ENCODE measurements around the gene LPP. TPM values are rescaled to one million over a fixed set of nuclear protein-coding genes. Genes with fewer than 3 reads are reported as not detected.

The LPP gene
- total RNA-seq, 3 donors from 2014 or later = 15.5 to 19.2 (median 16.5) TPM

DNA sequence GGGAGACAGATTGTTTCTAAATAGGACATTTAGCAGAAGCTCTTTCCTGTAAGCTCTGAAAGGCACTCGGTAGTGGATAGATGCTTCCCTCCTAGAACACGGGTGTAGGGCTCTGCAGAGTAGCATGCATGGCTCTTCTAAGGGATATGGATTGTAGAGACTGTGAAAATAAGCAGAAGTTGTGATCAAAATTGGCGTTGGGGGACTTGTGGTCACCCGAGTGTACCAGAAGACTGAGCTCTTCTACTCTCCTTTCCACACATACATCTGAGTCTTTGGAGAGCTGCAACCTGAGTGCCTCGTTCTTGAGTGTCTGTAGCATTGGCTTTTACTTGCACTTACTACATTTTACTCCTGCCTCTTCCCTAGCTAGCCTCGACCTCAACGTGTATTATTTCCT lies 197.7 kb downstream of the LPP start:
- H3K4me1 Mint-ChIP-seq (ENCODE audit: low read depth) = peaks cover 12% of the 10 kb centered on the region
- no peak for ATAC-seq
- no peaks in the 10 kb centered on the region for H3K27me3 Mint-ChIP-seq (ENCODE audit: low read depth)
- no peak for DNase-seq
- H3K4me3 Mint-ChIP-seq = no peak overlapping the region
- peaks cover 9% of the 10 kb centered on the region for H3K36me3 Mint-ChIP-seq (ENCODE audit: insufficient read depth)
- H3K9me3 Mint-ChIP-seq = no peaks in the 10 kb centered on the region

GRCh38 chr3:188352196-188352927 lies 198.4 kb downstream of the LPP start:
- H3K27me3 Mint-ChIP-seq (ENCODE audit: low read depth) = no peaks in the 10 kb centered on the region
- H3K4me3 Mint-ChIP-seq = no peak overlapping the region
- peaks cover 8% of the 10 kb centered on the region for H3K36me3 Mint-ChIP-seq (ENCODE audit: insufficient read depth)
- H3K4me1 Mint-ChIP-seq (ENCODE audit: low read depth) = peaks cover 12% of the 10 kb centered on the region
- ATAC-seq (no peak), DNase-seq (no peak)
- no peaks in the 10 kb centered on the region for H3K9me3 Mint-ChIP-seq

DNA sequence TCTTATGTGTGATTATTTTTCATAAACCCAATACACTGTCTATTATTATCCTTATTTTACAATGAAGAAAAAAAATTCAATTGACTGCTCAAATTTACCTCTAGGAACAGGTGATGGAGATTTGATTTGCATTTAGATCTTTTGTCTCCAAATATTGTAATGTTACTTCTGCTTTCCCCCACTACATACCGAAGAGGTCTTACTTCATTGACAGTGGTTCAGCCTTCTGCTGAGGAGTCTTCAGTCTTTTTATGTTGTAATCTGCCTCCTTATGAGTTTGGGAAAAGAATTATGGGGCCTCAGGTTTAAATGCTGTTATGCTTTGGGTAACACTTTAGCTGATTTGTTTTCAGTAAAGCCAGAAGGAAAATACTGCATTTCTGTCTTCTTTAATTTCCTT lies 199.5 kb downstream of the LPP start:
- Mint-ChIP-seq H3K4me3 (no peak overlapping the region), H3K27me3 (ENCODE audit: low read depth) (no peaks in the 10 kb centered on the region), H3K4me1 (ENCODE audit: low read depth) (peaks cover 20% of the 10 kb centered on the region), H3K36me3 (ENCODE audit: insufficient read depth) (peaks cover 5% of the 10 kb centered on the region), H3K9me3 (no peaks in the 10 kb centered on the region)
- ATAC-seq (no peak), DNase-seq (no peak)

DNA sequence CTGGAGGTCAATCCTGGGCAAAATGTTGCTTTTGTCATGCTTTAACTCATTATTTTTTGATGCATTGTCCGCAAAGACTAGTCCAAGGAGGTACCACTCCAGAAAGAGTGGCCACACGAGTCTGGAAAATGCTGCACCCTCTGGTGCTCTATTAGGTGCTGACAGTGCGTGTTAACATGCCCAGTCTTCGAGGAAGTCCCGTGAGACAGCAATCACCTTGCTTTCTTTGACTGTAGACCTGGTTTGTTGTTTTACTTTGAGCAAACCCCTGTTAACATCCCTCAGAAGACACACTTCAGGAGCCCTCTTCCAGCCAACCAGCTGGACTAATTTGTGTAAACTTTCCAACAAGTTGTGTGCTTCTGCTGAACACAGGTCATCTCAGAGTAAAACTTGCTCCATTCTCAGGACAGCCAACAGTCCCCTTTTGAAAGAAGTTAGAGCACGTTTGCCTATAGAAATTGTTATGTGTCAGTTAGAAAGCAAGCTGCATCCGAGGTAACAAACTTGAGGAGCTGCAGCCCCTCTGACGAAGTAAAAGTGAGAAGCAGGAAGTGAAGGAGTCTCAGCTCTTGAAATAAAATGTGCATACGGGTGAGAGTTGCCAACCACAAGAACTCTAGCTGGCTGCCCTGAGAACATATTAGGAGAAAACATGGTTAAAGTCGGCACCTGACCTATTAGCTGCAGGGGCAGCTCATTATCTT lies 205.0 kb downstream of the LPP start:
- H3K4me3 Mint-ChIP-seq = peak overlapping the region; percentile 26
- peak; percentile 71 to 88 for ATAC-seq
- H3K27me3 Mint-ChIP-seq (ENCODE audit: low read depth) = no peaks in the 10 kb centered on the region
- no peak for DNase-seq
- H3K9me3 Mint-ChIP-seq = no peaks in the 10 kb centered on the region
- peaks cover 2% of the 10 kb centered on the region for H3K36me3 Mint-ChIP-seq (ENCODE audit: insufficient read depth)
- peaks cover 49% of the 10 kb centered on the region for H3K4me1 Mint-ChIP-seq (ENCODE audit: low read depth)

GRCh38 chr3:188360364-188360881 lies 206.5 kb downstream of the LPP start:
- H3K36me3 Mint-ChIP-seq (ENCODE audit: insufficient read depth) = peaks cover 2% of the 10 kb centered on the region
- no peaks in the 10 kb centered on the region for H3K9me3 Mint-ChIP-seq
- no peak overlapping the region for H3K4me3 Mint-ChIP-seq
- no peak for DNase-seq
- peaks cover 49% of the 10 kb centered on the region for H3K4me1 Mint-ChIP-seq (ENCODE audit: low read depth)
- no peaks in the 10 kb centered on the region for H3K27me3 Mint-ChIP-seq (ENCODE audit: low read depth)
- no peak for ATAC-seq

DNA sequence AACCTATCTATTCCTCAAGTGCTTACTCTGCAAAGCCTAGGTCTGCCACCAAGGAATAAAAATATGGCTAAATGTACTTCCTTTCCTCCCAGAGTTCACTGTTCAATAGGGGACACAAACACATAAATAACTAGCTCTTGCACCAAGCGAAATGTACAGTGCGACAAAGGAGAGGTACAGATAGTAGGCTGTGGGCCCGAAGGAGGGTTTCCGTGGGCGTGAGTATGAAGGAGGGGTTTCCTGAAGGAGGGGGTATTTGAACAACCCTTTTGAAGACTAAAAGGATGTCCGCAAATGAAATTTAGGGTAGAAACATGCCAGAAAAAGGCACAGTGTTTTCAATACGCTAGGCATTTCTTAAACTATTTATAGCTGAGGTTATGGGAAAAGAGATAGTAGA lies 207.9 kb downstream of the LPP start:
- peak overlapping the region; percentile 23 for H3K4me3 Mint-ChIP-seq
- DNase-seq = no peak

GRCh38 chr3:188362405-188362831 lies 208.5 kb downstream of the LPP start:
- Mint-ChIP-seq H3K27me3 (ENCODE audit: low read depth) (no peaks in the 10 kb centered on the region), H3K4me1 (ENCODE audit: low read depth) (peaks cover 49% of the 10 kb centered on the region), H3K9me3 (no peaks in the 10 kb centered on the region), H3K36me3 (ENCODE audit: insufficient read depth) (no peaks in the 10 kb centered on the region), H3K4me3 (no peak overlapping the region)
- ATAC-seq (peak in 1 of 2 donors; percentile 70), DNase-seq (no peak)

More for the DNA sequence above, 207.9 kb downstream of the LPP start:
- Mint-ChIP-seq H3K4me1 (ENCODE audit: low read depth) (peaks cover 49% of the 10 kb centered on the region), H3K27me3 (ENCODE audit: low read depth) (no peaks in the 10 kb centered on the region), H3K9me3 (no peaks in the 10 kb centered on the region), H3K36me3 (ENCODE audit: insufficient read depth) (peaks cover 1% of the 10 kb centered on the region)
- ATAC-seq = no peak

DNA sequence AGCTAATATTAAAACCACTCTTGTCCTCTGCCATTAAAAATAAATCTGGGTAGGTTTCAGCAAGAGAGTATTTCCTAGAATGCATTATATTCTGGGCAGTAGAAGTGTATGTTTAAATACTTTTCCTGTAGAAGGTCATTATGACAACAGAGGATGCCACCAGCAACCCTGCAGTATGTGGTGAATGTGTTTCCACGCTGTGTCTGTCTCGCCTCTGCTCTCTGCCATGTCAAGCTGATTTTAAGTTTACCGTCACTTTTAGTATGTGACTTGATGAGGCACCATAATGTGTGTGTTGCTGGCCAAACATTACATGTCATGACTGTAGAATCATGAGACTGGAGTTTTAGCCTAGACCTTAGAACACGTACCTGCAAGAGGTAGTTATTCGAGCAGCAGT lies 211.2 kb downstream of the LPP start:
- ATAC-seq = no peak
- H3K36me3 Mint-ChIP-seq (ENCODE audit: insufficient read depth) = no peaks in the 10 kb centered on the region
- H3K27me3 Mint-ChIP-seq (ENCODE audit: low read depth) = no peaks in the 10 kb centered on the region

DNA sequence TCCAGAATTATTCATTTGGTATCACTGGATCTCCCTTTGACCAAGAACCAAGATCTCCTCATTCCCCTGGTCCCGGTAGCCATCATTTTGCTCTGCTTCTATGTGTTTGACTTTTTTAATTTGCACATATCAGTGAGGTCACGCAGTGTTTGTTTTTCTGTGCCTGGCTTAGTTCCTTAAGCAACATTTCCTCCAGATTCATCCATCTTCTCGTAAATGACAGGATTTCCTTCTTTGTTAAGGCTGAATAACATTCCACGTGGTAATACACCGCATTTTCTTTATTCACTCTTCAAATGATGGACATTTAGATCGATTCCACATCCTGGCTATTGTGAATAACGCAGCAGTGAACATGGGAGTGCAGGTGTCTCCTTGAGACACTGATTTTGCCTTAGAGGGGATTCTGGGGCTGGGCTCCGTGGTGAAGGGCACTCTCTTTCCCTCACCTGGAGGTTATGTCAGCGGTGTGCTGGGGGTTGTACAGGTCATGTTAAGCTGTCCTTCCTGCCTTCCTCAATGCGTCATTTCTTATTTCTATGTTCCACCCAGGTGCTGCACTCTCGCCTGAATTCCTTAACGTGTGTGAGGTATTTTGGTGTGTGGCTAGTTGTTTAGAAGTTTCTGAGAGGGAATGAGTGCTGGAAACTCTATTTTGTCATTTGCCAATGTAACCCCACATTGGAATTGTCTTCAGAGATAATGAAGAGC lies 212.2 kb downstream of the LPP start:
- no peak for ATAC-seq
- Mint-ChIP-seq H3K4me3 (no peak overlapping the region), H3K9me3 (no peaks in the 10 kb centered on the region), H3K36me3 (ENCODE audit: insufficient read depth) (no peaks in the 10 kb centered on the region), H3K27me3 (ENCODE audit: low read depth) (no peaks in the 10 kb centered on the region), H3K4me1 (ENCODE audit: low read depth) (peaks cover 29% of the 10 kb centered on the region)
- no peak for DNase-seq

More for the DNA sequence above, 211.2 kb downstream of the LPP start:
- DNase-seq = no peak
- Mint-ChIP-seq H3K9me3 (no peaks in the 10 kb centered on the region), H3K4me1 (ENCODE audit: low read depth) (peaks cover 36% of the 10 kb centered on the region), H3K4me3 (no peak overlapping the region)

GRCh38 chr3:188367678-188368077 lies 213.7 kb downstream of the LPP start:
- ATAC-seq (no peak), DNase-seq (no peak)
- no peaks in the 10 kb centered on the region for H3K9me3 Mint-ChIP-seq
- no peaks in the 10 kb centered on the region for H3K36me3 Mint-ChIP-seq (ENCODE audit: insufficient read depth)
- no peak overlapping the region for H3K4me3 Mint-ChIP-seq
- H3K4me1 Mint-ChIP-seq (ENCODE audit: low read depth) = peaks cover 17% of the 10 kb centered on the region
- no peaks in the 10 kb centered on the region for H3K27me3 Mint-ChIP-seq (ENCODE audit: low read depth)

GRCh38 chr3:188369526-188369925 lies 215.6 kb downstream of the LPP start:
- ATAC-seq = no peak
- Mint-ChIP-seq H3K9me3 (no peaks in the 10 kb centered on the region), H3K4me1 (ENCODE audit: low read depth) (peaks cover 14% of the 10 kb centered on the region), H3K4me3 (no peak overlapping the region), H3K36me3 (ENCODE audit: insufficient read depth) (peaks cover 2% of the 10 kb centered on the region), H3K27me3 (ENCODE audit: low read depth) (no peaks in the 10 kb centered on the region)
- no peak for DNase-seq

DNA sequence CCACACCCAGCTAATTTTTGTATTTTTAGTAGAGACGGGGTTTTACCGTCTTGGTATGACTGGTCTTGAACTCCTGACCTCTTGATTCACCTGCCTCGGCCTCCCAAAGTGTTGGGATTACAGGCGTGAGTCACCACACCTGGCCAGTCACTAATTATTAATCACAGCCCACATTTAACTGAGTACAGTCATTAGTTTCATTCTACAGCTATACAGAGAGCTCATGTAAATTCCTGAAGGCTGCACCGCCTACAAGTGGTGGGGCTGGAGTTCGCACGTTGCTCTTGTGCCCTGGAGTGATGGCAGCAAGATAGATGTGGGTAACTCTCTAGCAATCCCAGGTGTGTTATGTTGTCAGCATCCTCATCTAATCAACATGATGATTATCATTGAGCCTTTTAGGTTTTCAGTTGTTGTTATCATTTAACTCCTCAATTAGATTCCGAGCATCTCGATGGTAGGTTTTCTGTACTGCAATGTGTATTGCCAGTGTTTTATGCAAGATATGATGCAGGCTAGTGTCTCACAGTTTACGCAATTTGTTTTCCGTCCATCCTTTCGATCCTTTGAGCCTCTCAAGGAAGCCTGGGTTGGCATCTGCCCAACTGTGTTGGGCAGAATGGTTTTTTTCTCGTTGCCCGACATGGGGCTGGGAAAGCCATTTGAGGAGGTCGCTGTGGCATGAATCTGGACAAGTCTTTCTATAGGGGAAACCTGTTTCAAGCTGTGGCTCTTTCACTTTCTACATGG lies 216.3 kb downstream of the LPP start:
- no peaks in the 10 kb centered on the region for H3K9me3 Mint-ChIP-seq
- ATAC-seq (peak; percentile 53 to 59), DNase-seq (no peak)
- H3K36me3 Mint-ChIP-seq (ENCODE audit: insufficient read depth) = peaks cover 2% of the 10 kb centered on the region
- no peaks in the 10 kb centered on the region for H3K27me3 Mint-ChIP-seq (ENCODE audit: low read depth)
- H3K4me3 Mint-ChIP-seq = no peak overlapping the region
- H3K4me1 Mint-ChIP-seq (ENCODE audit: low read depth) = peaks cover 14% of the 10 kb centered on the region

DNA sequence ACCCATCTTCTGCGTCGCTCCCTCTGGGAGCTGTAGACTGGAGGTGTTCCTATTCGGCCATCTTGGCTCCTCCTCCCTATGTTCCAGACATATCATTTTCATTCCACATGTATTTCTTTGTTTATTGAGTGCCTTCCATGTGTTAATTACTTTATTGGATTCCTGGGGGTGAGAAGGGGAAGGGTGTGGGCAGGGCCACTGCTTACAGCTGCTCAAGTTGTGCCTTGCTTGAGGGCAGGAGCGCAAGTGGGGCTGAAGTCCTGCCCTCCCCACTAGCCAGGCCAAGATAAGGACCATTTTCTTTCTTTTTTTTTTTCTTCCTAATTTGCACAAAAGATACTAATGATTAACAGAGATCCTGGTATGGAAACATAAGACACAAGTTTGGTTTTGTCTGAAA lies 224.8 kb downstream of the LPP start:
- ATAC-seq = no peak
- no peak for DNase-seq
- Mint-ChIP-seq H3K4me1 (ENCODE audit: low read depth) (peaks cover 4% of the 10 kb centered on the region), H3K36me3 (ENCODE audit: insufficient read depth) (peaks cover 2% of the 10 kb centered on the region), H3K4me3 (no peak overlapping the region), H3K27me3 (ENCODE audit: low read depth) (no peaks in the 10 kb centered on the region), H3K9me3 (peaks cover 7% of the 10 kb centered on the region)

- no peak for ATAC-seq
- Mint-ChIP-seq H3K36me3 (ENCODE audit: insufficient read depth) (peaks cover 4% of the 10 kb centered on the region), H3K27me3 (ENCODE audit: low read depth) (no peaks in the 10 kb centered on the region), H3K4me3 (no peak overlapping the region), H3K4me1 (ENCODE audit: low read depth) (peaks cover 10% of the 10 kb centered on the region), H3K9me3 (peaks cover 7% of the 10 kb centered on the region)
- DNase-seq = no peak
These were observed 226.3 kb downstream of the LPP start for GRCh38 chr3:188380252-188380651.
